Tibial nerve (tissue), 3 donors: ENCODE data around the gene CPA1.

ENCODE experiments used
- CTCF ChIP-seq, 5 experiments: fragments of 200-600 bp in 3 of 5; fragments of 450-650 bp in 2 of 5; sonication (generic) in 3 of 5; IDR thresholded peaks; one replicate each; pipeline ENCODE4 v1.5.1; 2016 to 2019; ENCODE audit warnings: antibody characterized with exemption in 5 of 5, mild to moderate bottlenecking in 3 of 5, moderate library complexity in 2 of 5
- POLR2A ChIP-seq, 2 donors: fragments of 450-650 bp; IDR thresholded peaks; one replicate each; pipeline ENCODE4 v1.6.1; 2017; ENCODE audit warnings: antibody characterized with exemption in 2 of 2, mild to moderate bottlenecking in 2 of 2, moderate library complexity in 2 of 2

GRCh38 chr7:130388671-130389070 is 8.4 kb downstream of the CPA1 start:
- TF ChIP-seq POLR2A (IDR thresholded peaks at IDR 0.05): no peak
- no peak for TF ChIP-seq CTCF (IDR thresholded peaks at IDR 0.05)
